SKM-1 treated with dmso at 0.1 percent for 144 hours (cell line): ENCODE data around the gene FBRSL1.

Experiments
- DNase-seq: peaks from one replicate; lab custom pipeline; 2025; ENCODE audit not compliant: unreplicated experiment; lab: John Stamatoyannopoulos, UW

The FBRSL1 gene

DNA sequence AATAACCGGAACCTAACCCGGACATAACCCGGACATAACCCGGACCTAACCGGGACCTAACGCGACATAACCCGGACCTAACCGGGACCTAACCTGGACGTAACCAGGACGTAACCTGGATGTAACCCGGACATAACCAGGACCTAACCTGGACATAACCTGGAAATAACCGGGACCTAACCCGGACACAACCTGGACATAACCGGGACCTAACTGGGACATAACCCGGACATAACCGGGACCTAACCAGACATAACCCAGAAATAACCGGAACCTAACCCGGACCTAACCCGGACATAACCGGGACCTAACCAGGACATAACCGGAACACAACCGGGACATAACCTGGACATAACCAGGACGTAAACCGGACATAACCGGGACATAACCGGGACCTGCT is 6.7 kb upstream of the FBRSL1 start:
- DNase-seq: no peak

DNA sequence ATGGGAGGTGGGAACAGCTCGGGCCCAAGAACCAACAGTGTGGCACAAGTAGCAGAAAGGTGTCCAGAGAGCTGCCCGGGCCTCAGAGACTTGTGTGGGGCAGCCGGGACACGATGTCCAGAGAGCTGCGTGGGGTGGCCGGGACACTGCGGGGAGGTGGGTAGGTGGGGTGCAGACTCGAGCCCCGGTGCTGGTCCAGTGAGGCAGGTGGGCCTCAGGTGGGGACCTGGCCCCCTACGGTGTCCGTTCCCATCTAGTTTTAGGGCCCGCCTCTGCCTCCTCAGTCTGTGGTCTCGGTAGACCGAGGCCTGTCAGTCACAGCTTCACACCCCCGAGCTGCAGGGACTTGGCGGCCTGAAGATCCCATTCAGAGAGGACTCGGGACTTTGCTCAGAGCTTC is 6.3 kb upstream of the FBRSL1 start:
- DNase-seq: no peak

GRCh38 chr12:132484183-132484890 is 5.6 kb upstream of the FBRSL1 start:
- DNase-seq: no peak

- DNase-seq: no peak
Measured at GRCh38 chr12:132484891-132485441, 5.0 kb upstream of the FBRSL1 start.

GRCh38 chr12:132485619-132486018 is 4.3 kb upstream of the FBRSL1 start:
- DNase-seq: no peak

- DNase-seq: no peak
Measured at GRCh38 chr12:132486168-132486567, 3.8 kb upstream of the FBRSL1 start.

DNA sequence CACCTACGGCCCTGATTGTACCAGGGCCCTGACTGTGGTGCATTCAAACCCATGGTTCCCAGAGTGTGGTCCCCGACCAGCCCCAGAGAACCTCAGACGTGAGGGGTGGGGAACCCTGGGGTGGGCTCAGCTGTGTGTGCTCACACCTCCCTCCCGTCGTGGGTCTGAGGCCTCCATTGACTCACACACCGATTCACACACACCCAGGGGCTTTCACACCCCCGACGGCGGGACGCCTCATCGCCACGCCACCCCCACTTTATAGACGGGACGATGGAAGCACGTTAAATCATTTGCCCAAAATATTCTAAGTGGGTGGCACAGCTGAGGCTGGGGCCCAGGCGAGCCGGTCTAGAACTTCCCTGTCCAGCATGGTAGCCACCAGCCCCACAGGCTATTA is 3.4 kb upstream of the FBRSL1 start:
- no peak for DNase-seq

DNA sequence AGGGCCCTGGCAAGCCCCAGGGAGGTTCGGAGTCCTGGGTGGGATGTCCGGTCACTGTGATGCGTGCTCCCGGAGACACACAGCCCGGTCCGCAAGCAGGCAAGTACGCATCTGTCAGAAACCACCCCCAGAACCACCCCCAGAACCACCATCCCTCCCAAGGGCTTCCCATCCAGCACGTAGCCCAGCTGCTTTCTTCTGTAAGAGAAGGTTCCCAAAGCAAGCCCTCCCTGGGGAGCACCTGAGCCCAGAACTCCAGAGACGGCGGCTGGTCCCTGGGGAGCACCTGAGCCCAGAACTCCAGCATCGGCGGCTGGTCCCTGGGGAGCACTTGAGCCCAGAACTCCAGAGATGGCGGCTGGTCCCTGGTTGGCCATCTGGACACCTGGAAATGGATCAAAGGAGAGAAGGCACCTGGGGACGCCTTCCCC is 2.6 kb upstream of the FBRSL1 start:
- no peak for DNase-seq

GRCh38 chr12:132488127-132489077 is 1.5 kb upstream of the FBRSL1 start:
- DNase-seq: peak; percentile 76

GRCh38 chr12:132489078-132489601 is 811 bp upstream of the FBRSL1 start:
- no peak for DNase-seq

GRCh38 chr12:132490422-132491137 is 629 bp downstream of the FBRSL1 start:
- no peak for DNase-seq

- DNase-seq: no peak
Measured at GRCh38 chr12:132491138-132491663, 1.2 kb downstream of the FBRSL1 start.

GRCh38 chr12:132491761-132492378 is 1.9 kb downstream of the FBRSL1 start:
- no peak for DNase-seq

DNA sequence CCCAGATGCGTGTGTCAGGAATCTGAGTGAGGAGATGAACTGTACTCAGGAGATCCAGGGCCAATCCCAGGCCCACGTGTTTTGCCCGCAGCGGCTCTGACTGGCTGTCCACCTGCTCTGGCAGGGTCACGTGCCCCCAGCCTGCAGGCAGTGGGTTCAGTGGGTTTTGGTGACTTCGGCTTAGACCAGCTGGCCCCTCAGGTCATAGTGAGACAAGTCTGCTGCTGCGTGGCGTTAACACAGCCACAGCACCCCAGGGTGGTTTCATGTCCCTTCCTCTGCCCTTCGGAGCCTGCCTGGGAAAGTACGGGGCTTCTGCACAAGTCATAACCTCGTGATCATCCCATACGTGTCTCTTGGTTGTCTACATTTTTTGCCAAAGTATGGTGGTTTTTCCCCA is 2.6 kb downstream of the FBRSL1 start:
- no peak for DNase-seq

DNA sequence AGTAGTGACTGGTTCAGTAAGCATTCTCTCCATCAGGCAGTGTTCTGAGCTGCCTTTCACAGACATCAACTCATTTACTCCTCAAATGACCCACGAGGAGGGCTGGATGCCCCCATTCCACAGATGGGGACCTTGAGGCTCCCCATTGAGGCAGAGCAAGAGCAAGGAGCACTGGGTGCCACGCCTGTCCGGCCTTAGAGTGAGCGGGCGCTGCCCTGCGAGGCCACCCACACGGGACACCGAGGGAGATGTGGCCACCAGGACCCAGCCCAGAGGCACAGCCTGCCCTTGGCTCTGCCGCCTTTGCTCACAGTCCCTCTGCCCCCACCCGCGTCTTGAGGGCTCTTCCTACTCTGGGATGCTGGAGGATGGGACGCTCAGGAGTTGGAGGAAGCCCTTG is 3.0 kb downstream of the FBRSL1 start:
- DNase-seq: no peak

DNA sequence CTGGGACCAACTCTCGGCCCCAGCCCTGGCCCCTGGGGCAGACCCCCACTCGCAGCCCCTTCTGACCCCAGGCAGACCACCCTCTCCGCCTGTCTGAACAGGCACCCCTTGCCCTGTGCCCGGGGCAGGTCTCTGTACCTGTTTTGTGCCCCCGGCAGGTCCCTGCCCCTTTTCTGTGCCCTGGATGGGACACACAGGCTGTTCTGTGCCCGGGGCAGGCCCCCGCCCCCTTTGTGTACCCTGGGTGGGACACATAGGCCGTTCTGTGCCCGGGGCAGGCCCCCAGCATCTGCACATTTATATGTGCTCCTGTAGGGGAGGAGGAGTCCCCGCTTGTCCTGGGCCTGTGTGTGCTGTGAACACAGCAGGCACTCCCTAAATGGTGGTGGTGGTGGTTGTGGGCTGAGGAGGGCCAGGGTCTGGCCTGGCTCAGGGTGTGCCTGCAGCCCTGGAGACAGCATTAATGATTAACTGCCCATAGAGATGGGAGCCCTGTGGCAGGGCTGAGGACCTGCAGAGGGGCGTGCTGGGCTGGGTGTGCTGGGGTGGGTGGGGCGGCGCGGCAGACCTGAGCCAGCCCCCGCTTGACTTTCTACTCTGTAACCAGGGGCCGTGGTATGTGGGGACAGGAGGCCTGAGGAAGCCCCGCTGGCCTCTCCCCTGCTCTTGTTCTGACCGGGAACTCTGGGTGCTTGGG is 3.7 kb downstream of the FBRSL1 start:
- no peak for DNase-seq

DNA sequence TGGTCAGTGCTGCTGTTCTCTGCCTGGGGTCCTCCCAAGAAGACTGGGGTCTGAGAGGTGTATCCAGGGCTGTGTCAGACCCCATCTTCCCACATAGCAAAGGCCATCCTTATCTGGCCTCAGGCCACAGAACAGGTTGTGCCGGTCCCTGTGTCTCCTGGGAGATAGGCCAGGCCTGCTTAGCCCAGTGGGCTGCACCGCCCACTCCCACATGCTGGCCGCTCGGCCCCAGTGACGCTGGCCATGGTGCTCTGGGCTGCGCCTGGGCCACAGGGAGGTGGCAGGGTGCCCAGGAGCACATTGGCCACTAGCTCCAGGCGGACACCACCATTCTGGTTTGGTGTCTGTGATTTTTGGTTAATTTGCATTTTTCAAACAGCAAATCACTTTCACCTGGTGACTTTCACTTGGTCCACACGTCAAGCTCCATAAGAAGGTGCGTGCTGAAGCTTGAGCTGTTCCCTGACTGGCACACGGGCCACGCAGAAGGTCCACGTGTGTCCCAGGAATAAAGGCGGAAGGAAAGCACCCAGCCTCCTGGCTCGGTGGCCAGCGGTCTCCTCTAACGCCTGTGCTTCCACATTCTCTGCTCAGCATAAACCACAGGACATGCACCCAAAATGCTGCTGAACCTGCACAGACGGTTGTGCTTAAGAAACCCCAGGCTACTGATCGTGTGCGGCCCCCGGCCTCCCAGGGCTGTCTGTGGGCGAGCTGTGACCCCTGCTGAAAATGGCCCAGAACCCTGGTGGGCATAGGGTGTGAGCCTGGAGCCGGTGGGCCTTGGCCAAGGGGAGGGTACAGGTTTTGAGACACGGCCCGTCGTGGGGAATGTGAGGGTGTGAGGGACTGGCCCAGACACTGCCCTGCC is 4.6 kb downstream of the FBRSL1 start:
- no peak for DNase-seq

GRCh38 chr12:132495165-132495544 is 5.2 kb downstream of the FBRSL1 start:
- DNase-seq: no peak
